NCI-H1092 treated with DMSO at 0.1 percent for 48 hours (cell line): ENCODE data around the gene GRID2.

Source experiments
- DNase-seq: peaks from one replicate; lab custom pipeline; 2025; lab: John Stamatoyannopoulos, UW

GRID2 gene

DNA sequence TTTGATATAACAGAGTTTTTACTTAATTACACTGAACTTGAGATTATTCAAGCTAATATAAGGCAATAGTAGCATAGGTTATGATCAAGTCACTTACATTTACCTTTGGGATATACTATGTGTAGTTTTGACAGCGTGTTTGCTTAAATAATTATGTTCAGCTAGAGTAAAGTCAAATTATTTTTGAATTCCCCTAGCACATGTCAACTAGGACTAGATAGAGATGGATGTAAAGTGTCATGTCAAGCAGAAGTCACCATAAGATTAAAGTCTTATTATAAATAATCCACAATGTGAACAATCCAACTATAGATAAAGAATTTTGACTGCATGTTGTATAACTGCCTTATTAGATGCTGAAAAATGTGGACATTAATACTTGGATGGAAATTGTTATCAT is 665.2 kb downstream of the GRID2 start:
- DNase-seq: no peak

GRCh38 chr4:92969650-92970379 is 666.0 kb downstream of the GRID2 start:
- DNase-seq: no peak

DNA sequence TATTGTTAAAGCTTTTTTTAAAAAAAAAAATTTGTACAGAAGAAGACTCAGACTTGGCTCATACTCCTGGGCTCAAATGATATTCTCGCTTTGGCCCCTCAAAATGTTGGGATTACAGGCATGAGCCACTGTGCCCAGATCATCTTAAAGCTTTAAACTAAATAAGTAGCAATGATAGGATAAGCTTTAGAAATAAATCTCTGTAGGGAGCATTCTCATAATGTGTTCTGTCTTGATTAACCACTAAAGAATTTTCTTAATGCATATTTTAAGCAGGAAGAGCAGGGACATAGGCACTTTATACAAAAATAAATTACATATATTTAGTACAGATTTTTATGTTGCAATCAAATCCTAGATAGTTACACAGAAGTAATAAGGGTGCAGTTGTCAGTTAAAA is 667.2 kb downstream of the GRID2 start:
- no peak for DNase-seq

GRCh38 chr4:92988301-92988700 is 684.5 kb downstream of the GRID2 start:
- DNase-seq: no peak

DNA sequence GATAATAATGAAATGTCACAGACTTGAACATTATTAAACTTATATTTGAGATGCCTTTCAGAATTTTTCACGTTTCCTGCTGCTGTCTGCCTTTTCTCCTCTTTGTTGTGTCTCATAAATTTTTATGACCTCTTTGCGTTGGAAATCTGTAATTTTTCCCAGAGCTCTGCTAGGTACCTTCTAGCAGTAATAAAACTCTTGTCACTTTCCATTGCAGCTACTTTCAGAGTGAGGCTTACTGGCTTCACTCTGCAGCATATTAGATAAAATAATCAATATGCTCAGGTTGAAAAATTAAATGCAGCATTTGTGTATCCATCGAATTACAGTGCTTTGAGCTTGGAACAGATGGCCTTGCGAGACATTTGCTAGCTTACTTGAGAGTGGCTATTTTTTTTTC is 689.0 kb downstream of the GRID2 start:
- DNase-seq: no peak

DNA sequence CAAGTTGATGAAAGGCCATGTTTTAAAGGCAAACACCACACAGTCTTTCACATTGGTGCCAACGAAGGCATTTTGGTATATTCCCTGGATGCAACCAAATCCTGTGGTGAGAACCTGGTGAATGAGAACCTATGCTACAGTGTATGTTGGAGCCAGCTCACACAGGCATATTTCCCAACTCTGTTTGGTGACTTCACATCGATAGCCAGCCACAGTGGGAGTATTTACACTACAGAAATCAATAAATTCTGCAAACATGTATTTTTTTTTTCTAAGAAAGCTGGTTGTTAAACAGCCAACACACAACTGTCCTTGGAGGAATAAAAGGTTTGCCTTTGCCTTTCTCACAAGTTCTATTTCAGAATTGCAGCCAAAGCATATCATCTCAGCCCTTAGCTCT is 691.0 kb downstream of the GRID2 start:
- no peak for DNase-seq

- DNase-seq: no peak
Observed at GRCh38 chr4:92996533-92996932, 692.8 kb downstream of the GRID2 start.

DNA sequence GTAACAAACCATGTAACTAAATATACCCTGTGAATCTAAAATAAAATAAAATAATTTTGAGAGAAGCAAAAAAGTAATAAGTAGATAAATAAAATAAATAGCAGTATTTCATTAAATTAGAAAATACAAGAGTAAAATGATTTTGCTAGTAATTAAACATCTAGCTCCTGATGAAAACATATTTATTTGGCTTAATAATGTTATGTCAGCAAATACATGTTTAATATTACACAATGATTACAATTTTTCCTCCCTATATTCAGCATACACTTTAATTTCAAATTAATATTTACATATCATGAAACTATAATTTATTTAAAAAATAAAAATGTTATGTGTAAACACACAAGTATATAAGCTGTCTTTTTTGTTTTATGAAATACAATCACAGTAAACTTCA is 697.1 kb downstream of the GRID2 start:
- DNase-seq: no peak

DNA sequence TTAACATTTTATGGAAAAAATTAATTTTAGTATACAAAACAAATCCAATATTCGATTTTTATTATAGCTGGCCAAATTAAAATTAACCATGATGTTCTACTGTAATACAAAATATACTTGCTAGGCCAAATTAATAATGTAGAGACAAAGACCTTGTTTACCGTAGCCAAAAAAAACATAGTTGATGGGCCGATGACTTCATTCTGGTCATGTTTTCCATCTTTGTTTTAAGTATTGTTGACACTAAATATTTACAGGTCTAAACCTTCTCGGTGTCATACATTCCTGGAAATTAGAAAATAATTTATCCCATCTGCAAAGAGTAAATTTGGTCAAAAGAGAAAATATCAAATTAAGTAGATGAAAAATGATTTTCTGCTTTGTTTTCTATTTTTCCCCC is 698.5 kb downstream of the GRID2 start:
- DNase-seq: no peak

- DNase-seq: no peak
Observed at GRCh38 chr4:93016350-93016749, 712.6 kb downstream of the GRID2 start.

DNA sequence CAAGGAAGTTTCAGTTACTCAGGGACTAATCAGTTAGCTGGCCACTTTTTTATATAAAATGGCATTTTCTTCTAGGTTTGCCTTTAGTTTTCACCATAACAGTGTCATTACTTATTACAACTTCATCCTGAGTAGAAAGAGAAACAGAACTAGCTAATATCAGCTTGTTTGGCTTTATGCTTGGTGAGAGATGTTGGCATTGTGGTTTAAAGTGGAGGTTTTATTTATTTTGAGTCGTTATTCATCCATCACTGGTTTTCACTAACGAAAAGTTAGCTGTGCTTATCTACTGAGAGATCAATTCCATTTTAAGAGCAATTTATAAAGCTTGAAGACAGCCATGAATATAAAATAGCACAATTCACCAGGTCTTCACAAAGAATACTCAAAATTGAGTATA is 714.5 kb downstream of the GRID2 start:
- DNase-seq: no peak

- DNase-seq: no peak
Observed at GRCh38 chr4:93018806-93019205, 715.0 kb downstream of the GRID2 start.

GRCh38 chr4:93029769-93030168 is 726.0 kb downstream of the GRID2 start:
- DNase-seq: no peak

DNA sequence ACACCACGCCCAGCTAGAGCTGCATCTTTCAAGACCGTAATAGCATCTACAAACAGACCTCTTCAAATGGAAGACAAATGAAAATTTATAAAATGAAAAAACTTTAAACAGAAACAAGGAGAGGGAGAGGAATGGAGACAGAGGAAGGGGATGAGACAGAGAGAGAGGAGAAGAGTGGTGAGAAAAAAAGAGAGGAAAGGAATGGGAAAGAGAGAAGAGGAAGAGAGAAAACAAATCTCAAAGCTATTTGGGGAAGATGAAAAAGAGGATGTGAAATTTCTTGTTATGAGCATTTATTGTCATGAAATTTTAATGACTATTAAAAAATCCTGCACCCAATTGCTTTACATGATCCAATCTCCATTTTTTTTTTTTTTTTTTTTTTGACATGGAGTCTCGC is 726.9 kb downstream of the GRID2 start:
- no peak for DNase-seq

GRCh38 chr4:93031431-93032098 is 727.8 kb downstream of the GRID2 start:
- DNase-seq: no peak

- no peak for DNase-seq
Observed at GRCh38 chr4:93042746-93043145, 739.0 kb downstream of the GRID2 start.

DNA sequence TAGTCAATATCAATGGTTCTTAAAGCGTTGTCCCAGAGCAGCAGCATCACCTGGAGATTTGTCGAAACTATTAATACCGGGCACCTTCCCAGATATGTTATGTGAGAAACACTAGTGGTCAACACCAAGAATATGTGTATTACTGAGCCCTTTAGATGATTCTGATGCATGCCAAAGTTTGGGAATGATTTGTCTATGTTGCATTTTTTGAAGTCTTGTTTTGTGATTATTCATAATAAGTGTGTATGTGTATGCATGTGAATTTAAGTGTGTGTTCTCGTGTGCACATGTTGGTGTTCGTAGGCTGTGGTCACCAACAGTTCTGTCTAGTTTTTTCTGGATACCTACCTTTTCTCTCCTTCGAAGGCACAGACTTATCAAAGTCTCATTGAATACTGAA is 749.4 kb downstream of the GRID2 start:
- DNase-seq: no peak

DNA sequence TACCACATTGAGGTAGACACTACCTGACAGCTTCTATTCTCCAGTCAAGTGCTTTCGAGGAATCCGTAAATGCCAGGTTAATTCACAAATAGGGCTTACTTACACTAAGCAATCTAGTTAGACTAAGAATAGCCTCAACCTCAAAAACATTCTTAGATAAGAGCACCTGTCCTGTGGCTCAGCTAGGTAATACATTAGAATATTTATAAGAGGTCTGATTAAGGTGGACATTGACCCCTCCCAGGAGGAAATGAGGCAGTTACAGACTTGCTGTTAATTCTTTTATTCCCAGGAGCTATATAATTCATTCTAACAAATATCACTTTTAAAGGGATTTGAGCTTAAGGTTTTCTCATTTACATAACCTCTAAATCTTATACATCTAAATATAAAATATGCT is 758.1 kb downstream of the GRID2 start:
- no peak for DNase-seq

GRCh38 chr4:93063325-93063724 is 759.6 kb downstream of the GRID2 start:
- no peak for DNase-seq

GRCh38 chr4:93065790-93066189 is 762.0 kb downstream of the GRID2 start:
- DNase-seq: no peak

DNA sequence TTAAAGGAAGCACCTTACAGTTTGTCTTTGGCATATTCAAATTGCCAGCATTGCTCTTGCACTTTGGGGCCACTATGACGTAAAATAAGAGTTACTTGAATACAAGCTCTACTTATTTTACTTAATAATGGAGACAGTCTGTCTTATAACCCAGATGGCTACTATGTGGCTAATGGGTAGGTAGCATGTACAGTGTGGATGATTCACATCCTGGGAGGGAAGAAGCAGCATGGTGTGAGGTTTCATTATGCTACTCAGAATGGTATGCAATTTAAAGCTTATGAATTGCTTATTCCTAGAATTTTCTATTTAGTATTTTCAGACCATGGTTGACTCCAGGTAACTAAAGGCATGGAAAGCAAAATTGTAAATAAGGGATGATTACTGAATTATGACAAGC is 763.0 kb downstream of the GRID2 start:
- DNase-seq: no peak

GRCh38 chr4:93072292-93072691 is 768.5 kb downstream of the GRID2 start:
- DNase-seq: no peak

DNA sequence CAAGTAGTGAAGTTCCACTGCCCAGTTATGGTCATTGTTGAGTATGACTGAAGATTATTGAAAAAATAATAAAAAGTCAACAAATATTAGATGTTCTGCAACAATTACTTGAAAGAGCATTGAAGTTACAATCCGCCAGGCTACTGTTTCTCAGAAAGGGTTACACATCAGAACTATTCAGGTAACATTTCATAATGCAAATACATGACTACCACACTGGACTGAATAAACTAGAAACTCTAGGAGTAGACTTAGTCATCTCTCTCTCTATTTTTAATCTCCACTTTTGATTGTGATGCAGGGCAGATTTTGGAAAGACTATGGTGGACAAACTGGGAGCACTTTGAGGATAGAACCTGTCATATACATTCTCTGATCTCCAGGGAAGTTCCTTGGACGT is 776.5 kb downstream of the GRID2 start:
- DNase-seq: no peak
